Suppressor macrophage (primary cell): Measurements from ENCODE around the gene CSE1L.
"Not testable (repeated sequence)": the region's sequence is repeated elsewhere in the genome, so short reads cannot be mapped to it uniquely, and the experiment has no call there.

Experiments used
- DNase-seq, 4 experiments: peaks; one replicate each; pipeline ENCODE4 v3.0.0-alpha.2; 2020 to 2022

CSE1L gene

GRCh38 chr20:49063279-49063678 lies 17.2 kb downstream of the CSE1L start:
- DNase-seq = no peak

GRCh38 chr20:49074521-49074920 lies 28.4 kb downstream of the CSE1L start:
- no peak for DNase-seq

- DNase-seq = no peak
These were observed 32.2 kb downstream of the CSE1L start for GRCh38 chr20:49078310-49078709.

GRCh38 chr20:49082295-49082694 lies 36.2 kb downstream of the CSE1L start:
- not testable (repeated sequence) for DNase-seq

- no peak for DNase-seq
These were observed 45.0 kb downstream of the CSE1L start for GRCh38 chr20:49091104-49091503.

- DNase-seq = no peak
These were observed 45.6 kb downstream of the CSE1L start for GRCh38 chr20:49091762-49092161.

GRCh38 chr20:49096203-49096730 lies 50.2 kb downstream of the CSE1L start:
- DNase-seq = no peak

- no peak for DNase-seq
These were observed 51.0 kb downstream of the CSE1L start for GRCh38 chr20:49097159-49097558.

GRCh38 chr20:49098136-49098535 lies 52.0 kb downstream of the CSE1L start:
- no peak for DNase-seq

GRCh38 chr20:49099011-49099410 lies 52.9 kb downstream of the CSE1L start:
- DNase-seq = no peak

- DNase-seq = not testable (repeated sequence)
These were observed 54.2 kb downstream of the CSE1L start for GRCh38 chr20:49100292-49100691.

GRCh38 chr20:49100972-49101371 lies 54.9 kb downstream of the CSE1L start:
- DNase-seq = peak; percentile 6 to 35 (median 14)

- no peak for DNase-seq
These were observed 56.9 kb downstream of the CSE1L start for GRCh38 chr20:49103019-49103418.

GRCh38 chr20:49103647-49104364 lies 57.7 kb downstream of the CSE1L start:
- no peak for DNase-seq

- DNase-seq = no peak
These were observed 58.2 kb downstream of the CSE1L start for GRCh38 chr20:49104365-49104648.

- not testable (repeated sequence) for DNase-seq
These were observed 59.0 kb downstream of the CSE1L start for GRCh38 chr20:49104979-49105547.

- no peak for DNase-seq
These were observed 60.2 kb downstream of the CSE1L start for GRCh38 chr20:49106328-49106727.

GRCh38 chr20:49110767-49111694 lies 64.9 kb downstream of the CSE1L start:
- DNase-seq = no peak

GRCh38 chr20:49112596-49113274 lies 66.6 kb downstream of the CSE1L start:
- DNase-seq = no peak

GRCh38 chr20:49115564-49115963 lies 69.5 kb downstream of the CSE1L start:
- DNase-seq = no peak

GRCh38 chr20:49118307-49118706 lies 72.2 kb downstream of the CSE1L start:
- no peak for DNase-seq

- DNase-seq = no peak
These were observed 73.9 kb downstream of the CSE1L start for GRCh38 chr20:49119988-49120387.

- no peak for DNase-seq
These were observed 76.8 kb downstream of the CSE1L start for GRCh38 chr20:49122920-49123319.
